IPS-15b (cell line): ENCODE results near the gene SPTAN1.
A peak's percentile ranks its signal among the peaks of the same experiment; 100 is the strongest.

Experiments used
- H3K27me3 ChIP-seq: one replicate; pipeline ENCODE4 v1.6.1; 2013; ENCODE audit warnings: low read length; ENCODE audit not compliant: control insufficient read depth, insufficient read depth
- H3K36me3 ChIP-seq: one replicate; pipeline ENCODE4 v1.6.1; 2013; ENCODE audit warnings: low read length; ENCODE audit not compliant: control insufficient read depth, insufficient read depth
- H3K4me1 ChIP-seq: one replicate; pipeline ENCODE4 v1.6.1; 2013; ENCODE audit warnings: mild to moderate bottlenecking, low read length; ENCODE audit not compliant: control insufficient read depth, insufficient read depth
- H3K4me3 ChIP-seq: one replicate; pipeline ENCODE4 v1.5.1; 2013; ENCODE audit warnings: low read depth, low read length
- H3K9ac ChIP-seq: one replicate; pipeline ENCODE4 v1.6.1; 2013; ENCODE audit warnings: low read depth, mild to moderate bottlenecking, low read length
- H3K9me3 ChIP-seq: one replicate; pipeline ENCODE4 v1.6.1; 2013; ENCODE audit warnings: mild to moderate bottlenecking, low read length; ENCODE audit not compliant: control insufficient read depth, insufficient read depth

Gene SPTAN1

DNA sequence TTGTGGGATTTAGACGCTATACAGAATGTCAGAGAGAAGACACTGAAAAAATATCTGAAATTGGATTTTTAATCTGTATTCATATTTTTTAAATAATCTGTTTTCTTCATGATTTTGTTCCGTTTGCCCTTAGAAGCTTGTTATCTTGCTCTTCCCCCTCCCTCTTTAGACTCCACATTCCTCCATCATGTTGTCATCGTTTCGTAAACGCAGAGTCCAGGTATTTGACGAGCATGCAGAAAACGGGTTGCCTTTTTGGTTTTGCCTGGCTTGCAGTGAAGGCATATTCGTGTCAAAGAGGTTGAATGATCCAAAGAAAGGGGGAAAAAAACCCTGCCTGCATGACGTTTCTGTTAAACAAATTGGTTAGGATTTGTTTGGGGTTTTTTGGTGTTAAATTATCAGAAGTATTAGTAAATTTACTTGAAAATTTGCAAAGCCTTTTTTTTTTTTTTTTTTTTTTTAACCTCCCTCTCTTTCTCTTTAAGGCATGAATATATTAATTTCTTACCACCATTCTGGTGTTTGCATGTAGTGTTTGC, 2.9 kb downstream of the SPTAN1 start:
- Histone ChIP-seq H3K4me1 (peaks cover 32% of the 10 kb centered on the region), H3K4me3 (peak overlapping the region; percentile 9), H3K9ac (no peak overlapping the region), H3K27me3 (peaks cover 7% of the 10 kb centered on the region), H3K9me3 (no peaks in the 10 kb centered on the region), H3K36me3 (no peaks in the 10 kb centered on the region)

DNA sequence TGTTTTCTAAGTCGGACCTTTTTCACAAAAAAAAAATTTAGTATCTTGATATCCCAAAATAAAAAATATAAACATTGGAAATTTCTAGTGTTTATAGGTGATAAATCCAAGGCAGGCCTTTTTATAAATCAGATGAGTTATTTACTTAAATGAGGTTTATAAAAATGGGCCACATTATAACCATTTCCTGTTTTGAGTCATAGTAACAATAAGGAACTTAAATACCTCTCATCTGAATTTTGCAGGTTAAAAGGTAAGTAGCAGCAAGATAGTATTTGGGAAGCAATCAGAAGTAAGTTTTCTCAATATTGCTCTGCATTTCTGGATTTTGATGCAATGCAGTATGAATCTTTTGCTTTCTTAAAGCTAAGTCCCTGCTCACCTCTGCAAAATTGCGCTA, 3.9 kb downstream of the SPTAN1 start:
- no peaks in the 10 kb centered on the region for H3K27me3 ChIP-seq
- H3K9me3 ChIP-seq: no peaks in the 10 kb centered on the region
- H3K4me1 ChIP-seq: peaks cover 25% of the 10 kb centered on the region
- no peak overlapping the region for H3K4me3 ChIP-seq
- H3K9ac ChIP-seq: no peak overlapping the region
- no peaks in the 10 kb centered on the region for H3K36me3 ChIP-seq

DNA sequence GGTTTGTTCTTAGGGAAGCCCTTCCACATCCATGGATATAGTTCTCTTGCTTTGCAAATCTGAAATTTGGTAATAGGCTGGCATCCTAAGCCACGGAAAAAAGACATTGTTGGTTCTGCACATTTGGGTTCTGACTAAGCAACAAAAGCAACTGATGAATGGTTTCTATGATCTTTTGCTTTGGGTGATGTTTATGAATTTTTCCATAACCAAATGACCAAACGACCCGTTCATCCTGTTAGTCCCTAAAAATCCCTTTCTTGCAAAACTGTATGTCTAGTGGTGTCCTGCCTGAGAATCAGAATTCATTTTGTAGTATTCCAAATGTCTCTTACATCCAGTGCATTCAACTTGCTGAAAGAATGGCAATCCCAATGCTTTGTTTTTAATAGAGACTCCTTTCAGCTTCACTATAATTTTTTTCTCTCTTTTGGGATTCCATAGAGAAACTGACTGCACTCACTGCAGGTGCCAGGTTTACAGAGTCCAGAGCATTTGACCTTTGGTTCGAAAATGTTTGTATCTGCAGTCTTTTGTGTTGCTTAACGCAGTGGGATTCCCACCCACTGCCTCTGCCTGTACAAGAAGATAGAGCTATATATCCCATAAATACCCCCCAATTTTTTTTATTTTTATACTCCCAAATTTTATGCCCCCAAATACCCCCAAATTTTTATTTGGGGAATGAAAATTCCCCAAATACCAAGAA, 4.7 kb downstream of the SPTAN1 start:
- Histone ChIP-seq H3K9ac (no peak overlapping the region), H3K4me1 (peaks cover 25% of the 10 kb centered on the region), H3K4me3 (no peak overlapping the region), H3K27me3 (no peaks in the 10 kb centered on the region), H3K9me3 (no peaks in the 10 kb centered on the region), H3K36me3 (no peaks in the 10 kb centered on the region)

DNA sequence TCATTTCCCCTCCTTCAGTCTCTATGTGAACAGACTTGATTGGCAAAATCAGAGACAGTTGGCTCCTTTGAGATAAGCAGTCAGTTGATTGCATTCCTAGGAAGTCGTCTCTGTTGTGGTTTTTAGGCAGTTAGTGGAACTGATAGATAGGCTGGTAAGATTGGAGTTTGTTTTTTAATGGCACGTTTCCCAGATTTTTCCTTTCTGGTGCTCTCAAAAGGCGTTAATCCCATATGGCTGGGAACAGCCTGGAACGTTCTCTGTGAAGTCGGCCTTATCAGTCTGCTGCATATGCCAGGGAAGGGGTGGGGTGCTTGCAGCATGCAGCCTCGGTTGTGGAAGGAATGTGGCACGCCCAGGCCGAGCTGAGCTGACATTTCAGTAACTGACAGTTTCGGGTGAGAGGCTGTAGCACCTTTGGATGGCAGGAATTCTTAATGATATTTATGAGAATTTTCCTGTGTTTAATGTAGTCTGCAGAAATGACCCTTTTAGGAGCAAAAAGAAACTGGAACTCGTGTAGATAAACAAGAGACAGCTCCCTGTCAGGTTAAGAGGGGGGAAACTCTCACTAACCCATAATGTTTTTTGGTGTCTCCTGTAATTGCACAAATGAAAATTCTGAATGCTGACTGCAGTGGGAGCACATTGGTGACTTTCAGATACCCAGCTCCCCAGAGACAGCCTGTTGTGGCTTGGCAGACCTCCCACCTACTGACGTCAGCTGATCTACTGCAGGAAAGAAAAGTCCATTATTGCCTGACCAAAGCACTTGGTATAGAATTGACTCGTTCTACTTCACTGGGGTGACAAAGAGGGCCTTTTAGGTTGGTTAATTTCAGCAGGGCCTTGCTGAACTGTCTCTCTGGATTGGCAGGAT, 6.3 kb downstream of the SPTAN1 start:
- Histone ChIP-seq H3K9me3 (no peaks in the 10 kb centered on the region), H3K9ac (no peak overlapping the region), H3K27me3 (no peaks in the 10 kb centered on the region), H3K36me3 (no peaks in the 10 kb centered on the region), H3K4me1 (peaks cover 24% of the 10 kb centered on the region), H3K4me3 (no peak overlapping the region)

DNA sequence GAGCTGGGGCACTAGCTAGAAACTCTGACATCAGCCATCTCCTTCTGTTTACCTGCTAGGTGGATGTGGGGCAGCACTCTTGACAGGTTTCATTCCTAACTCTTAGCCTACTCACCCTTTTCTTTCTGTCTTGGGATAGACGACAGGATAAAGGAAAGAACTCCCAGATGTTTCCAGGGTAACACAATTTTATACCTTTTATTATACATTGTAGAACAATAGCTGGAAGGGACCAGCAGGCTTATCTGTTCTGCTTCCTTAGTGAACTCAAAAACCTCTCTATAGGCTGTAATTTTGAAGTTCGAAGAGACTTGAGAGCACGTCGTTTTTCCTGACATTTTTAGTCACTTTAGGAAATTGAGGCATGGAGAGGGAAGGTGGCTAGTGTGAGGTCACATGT, 13.2 kb downstream of the SPTAN1 start:
- H3K4me1 ChIP-seq: no peaks in the 10 kb centered on the region
- no peaks in the 10 kb centered on the region for H3K36me3 ChIP-seq
- H3K4me3 ChIP-seq: no peak overlapping the region
- no peaks in the 10 kb centered on the region for H3K9me3 ChIP-seq
- no peak overlapping the region for H3K9ac ChIP-seq
- no peaks in the 10 kb centered on the region for H3K27me3 ChIP-seq

DNA sequence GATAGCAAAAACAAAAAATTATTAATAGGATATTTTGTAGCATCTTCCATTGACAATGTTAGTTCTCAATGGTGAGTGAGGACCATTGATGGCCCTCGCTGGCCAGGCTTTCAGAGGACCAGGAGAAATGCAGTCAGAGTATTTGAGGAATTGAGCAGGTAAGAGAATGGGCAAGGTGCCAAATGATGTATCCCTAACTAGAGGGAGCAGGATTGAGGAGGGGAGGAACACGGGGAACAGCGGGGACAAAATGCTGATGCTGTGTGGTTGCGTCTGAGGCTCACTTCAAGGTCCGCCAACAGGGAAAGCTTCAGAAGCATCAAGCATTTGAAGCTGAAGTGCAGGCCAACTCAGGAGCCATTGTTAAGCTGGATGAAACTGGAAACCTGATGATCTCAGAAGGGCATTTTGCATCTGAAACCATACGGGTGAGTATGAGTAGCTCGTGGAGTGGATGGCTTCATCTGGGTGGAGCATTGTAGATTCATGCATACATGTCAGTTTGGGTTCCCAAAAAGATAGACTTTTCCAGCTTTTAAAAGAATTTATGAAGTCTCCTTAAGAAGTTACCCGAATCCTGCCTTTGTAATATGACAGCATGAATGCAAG, 16.2 kb downstream of the SPTAN1 start:
- H3K9ac ChIP-seq: no peak overlapping the region
- no peak overlapping the region for H3K4me3 ChIP-seq
- H3K27me3 ChIP-seq: no peaks in the 10 kb centered on the region
- no peaks in the 10 kb centered on the region for H3K4me1 ChIP-seq
- no peaks in the 10 kb centered on the region for H3K36me3 ChIP-seq
- no peaks in the 10 kb centered on the region for H3K9me3 ChIP-seq

DNA sequence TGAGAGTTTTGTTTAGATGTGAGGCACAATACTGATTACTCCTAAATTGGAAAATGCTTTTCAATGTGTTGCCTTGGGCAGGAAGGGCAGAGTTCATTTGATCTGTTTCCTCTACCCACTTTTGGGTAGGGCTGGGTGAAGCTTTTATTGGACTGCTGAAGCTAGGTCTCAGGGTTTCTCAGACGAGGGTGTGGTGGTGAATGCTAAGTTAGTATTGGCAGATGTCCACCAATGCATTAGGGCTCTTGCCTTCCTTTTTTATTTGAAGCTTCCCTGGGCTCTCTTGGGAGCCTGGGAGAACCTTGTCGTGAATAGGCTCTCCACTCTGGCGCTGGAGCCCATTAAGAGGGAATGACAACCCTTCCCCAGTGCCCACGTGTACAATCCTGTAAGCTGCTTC, 23.1 kb downstream of the SPTAN1 start:
- Histone ChIP-seq H3K36me3 (peaks cover 30% of the 10 kb centered on the region), H3K27me3 (no peaks in the 10 kb centered on the region), H3K9me3 (no peaks in the 10 kb centered on the region), H3K4me3 (no peak overlapping the region), H3K4me1 (no peaks in the 10 kb centered on the region), H3K9ac (no peak overlapping the region)

DNA sequence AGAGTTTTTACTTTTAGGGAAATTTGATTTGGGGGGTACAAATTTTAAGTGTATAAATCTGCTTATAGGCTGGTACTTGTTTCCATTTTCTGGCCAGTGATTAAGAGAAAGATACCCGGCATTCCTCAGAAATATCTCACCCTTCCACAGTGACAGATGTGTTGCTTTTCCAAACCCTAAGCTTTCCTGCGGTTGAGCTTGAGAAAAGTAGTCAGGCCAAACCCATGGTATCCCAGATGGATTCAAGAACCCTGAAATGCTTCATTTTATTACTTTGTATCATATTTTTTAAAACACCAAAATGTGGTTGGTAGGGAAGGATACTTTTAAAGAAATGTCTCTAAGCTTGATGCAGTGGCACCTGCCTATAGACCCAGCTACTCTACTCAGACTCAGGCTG, 23.5 kb downstream of the SPTAN1 start:
- Histone ChIP-seq H3K9me3 (no peaks in the 10 kb centered on the region), H3K4me3 (no peak overlapping the region), H3K27me3 (no peaks in the 10 kb centered on the region), H3K36me3 (peaks cover 34% of the 10 kb centered on the region), H3K9ac (no peak overlapping the region), H3K4me1 (no peaks in the 10 kb centered on the region)

DNA sequence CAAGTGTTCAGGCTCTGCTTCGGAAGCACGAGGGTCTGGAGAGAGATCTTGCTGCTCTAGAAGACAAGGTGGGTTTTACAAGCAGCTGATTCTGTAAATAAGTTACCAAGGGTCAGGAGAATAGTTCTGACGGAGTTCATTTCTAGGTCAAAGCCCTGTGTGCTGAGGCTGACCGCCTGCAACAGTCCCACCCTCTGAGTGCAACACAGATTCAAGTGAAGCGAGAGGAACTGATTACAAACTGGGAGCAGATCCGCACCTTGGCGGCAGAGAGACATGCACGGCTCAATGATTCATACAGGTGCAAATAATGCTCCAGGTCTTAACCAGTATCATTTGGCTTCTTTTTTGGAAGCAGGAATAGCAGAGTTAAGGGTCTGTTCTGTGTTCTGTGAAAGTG, 24.8 kb downstream of the SPTAN1 start:
- Histone ChIP-seq H3K36me3 (peaks cover 39% of the 10 kb centered on the region), H3K9ac (no peak overlapping the region), H3K4me1 (no peaks in the 10 kb centered on the region), H3K9me3 (no peaks in the 10 kb centered on the region), H3K27me3 (no peaks in the 10 kb centered on the region), H3K4me3 (no peak overlapping the region)

DNA sequence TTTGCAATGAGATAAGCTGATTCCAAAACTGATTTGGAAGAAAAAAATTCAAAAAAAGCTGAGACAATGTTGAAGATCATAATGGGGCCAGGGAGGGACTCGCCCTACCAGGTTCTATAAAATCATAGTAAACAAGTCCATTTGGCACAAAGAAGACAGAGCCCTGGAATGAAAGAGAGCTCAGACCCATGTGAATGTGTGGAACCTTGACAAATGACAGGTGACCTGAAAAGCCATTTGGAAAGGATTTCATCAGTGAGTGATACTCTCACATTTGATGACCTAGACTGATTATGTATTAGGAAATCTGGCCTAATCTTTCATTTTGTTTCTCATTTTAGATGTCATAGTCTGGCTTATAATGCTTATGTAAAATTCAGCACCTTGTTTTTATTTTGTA, 26.8 kb downstream of the SPTAN1 start:
- Histone ChIP-seq H3K9ac (no peak overlapping the region), H3K4me1 (no peaks in the 10 kb centered on the region), H3K4me3 (no peak overlapping the region), H3K9me3 (no peaks in the 10 kb centered on the region), H3K27me3 (no peaks in the 10 kb centered on the region), H3K36me3 (peaks cover 44% of the 10 kb centered on the region)

DNA sequence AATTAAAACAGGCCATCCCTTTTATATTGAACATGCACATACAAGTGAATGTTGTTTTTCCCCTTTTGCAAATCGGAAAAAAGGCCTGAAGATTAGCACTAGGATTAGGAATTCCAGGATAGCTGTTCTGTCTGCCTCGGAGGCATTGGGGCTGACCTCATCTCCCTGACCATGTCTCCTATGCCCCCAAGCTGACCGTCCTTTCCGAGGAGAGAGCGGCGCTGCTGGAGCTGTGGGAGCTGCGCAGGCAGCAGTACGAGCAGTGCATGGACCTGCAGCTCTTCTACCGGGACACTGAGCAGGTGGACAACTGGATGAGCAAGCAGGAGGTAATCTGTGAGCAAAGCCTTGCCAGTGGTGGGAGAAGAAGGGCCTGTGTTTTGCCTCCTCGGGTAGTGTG, 28.3 kb downstream of the SPTAN1 start:
- no peaks in the 10 kb centered on the region for H3K27me3 ChIP-seq
- no peak overlapping the region for H3K4me3 ChIP-seq
- peaks cover 55% of the 10 kb centered on the region for H3K36me3 ChIP-seq
- H3K4me1 ChIP-seq: no peaks in the 10 kb centered on the region
- no peaks in the 10 kb centered on the region for H3K9me3 ChIP-seq
- no peak overlapping the region for H3K9ac ChIP-seq
